IMR-90 (cell line): ENCODE results near the gene PTPRG. TPM values are rescaled to one million over a fixed set of nuclear protein-coding genes. Genes with fewer than 3 reads are reported as not detected.

Experiments used
- ATAC-seq: fragments of 200-7000 bp; cut with Tn5 transposase; 2 replicates; pipeline ENCODE4 v1.9.1; 2020; ENCODE audit warnings: low read depth, mild to moderate bottlenecking, moderate library complexity
- BruUV-seq: library from RNA; stranded (reverse); fragments of 400-500 nt; replicated peaks from 2 replicates; lab custom pipeline; 2021; lab: Mats Ljungman, UMichigan
- CTCF ChIA-PET: fragments of 300-600 bp; formaldehyde crosslinking; extraction: SDS; loops from one replicate; lab custom pipeline; 2021; ENCODE audit warnings: antibody characterized with exemption; lab: Yijun Ruan, JAX
- POLR2A ChIA-PET: fragments of 300-600 bp; sonication (Branson Sonifier 250); formaldehyde crosslinking; loops from one replicate; lab custom pipeline; 2022; ENCODE audit warnings: antibody characterized with exemption; ENCODE audit not compliant: unreplicated experiment; lab: Charles Lee
- DNase-seq: peaks from one replicate; pipeline ENCODE4 v3.0.0; 2013
- H2AFZ ChIP-seq: replicated peaks from 2 replicates; pipeline ENCODE3; 2013; ENCODE audit warnings: low read length, mild to moderate bottlenecking; ENCODE audit not compliant: poor library complexity
- H2AK5ac ChIP-seq: 2 replicates; pipeline ENCODE4 v1.6.1; 2013; ENCODE audit warnings: low read depth, low read length, inconsistent platforms
- H2AK9ac ChIP-seq: replicated peaks from 2 replicates; pipeline ENCODE3; 2013; ENCODE audit warnings: mild to moderate bottlenecking, low read depth, low read length, moderate library complexity; ENCODE audit not compliant: poor library complexity
- H2BK120ac ChIP-seq: 2 replicates; pipeline ENCODE4 v1.6.1; 2013; ENCODE audit warnings: low read depth, low read length, inconsistent platforms
- H2BK15ac ChIP-seq: 3 replicates; pipeline ENCODE4 v1.6.1; 2013; ENCODE audit warnings: low read depth, low read length, inconsistent platforms
- H2BK20ac ChIP-seq: 2 replicates; pipeline ENCODE4 v1.6.1; 2013; ENCODE audit warnings: low read depth, mild to moderate bottlenecking, inconsistent platforms, low read length, moderate library complexity
- H2BK5ac ChIP-seq: 2 replicates; pipeline ENCODE4 v1.6.1; 2013; ENCODE audit warnings: mild to moderate bottlenecking, low read depth, low read length, inconsistent platforms; ENCODE audit not compliant: poor library complexity, severe bottlenecking
- H3K14ac ChIP-seq: replicated peaks from 2 replicates; pipeline ENCODE4 v1.6.1; 2013; ENCODE audit warnings: low read depth, low read length, inconsistent platforms
- H3K18ac ChIP-seq: 2 replicates; pipeline ENCODE4 v1.6.1; 2013; ENCODE audit warnings: low read depth, low read length, control low read depth
- H3K23ac ChIP-seq: 2 replicates; pipeline ENCODE4 v1.6.1; 2013; ENCODE audit warnings: low read depth, low read length, inconsistent platforms
- H3K27ac ChIP-seq: 2 replicates; pipeline ENCODE4 v1.5.1; 2013; ENCODE audit warnings: mild to moderate bottlenecking, control low read depth, low read length; ENCODE audit not compliant: insufficient read depth
- H3K27me3 ChIP-seq: 2 replicates; pipeline ENCODE4 v1.6.1; 2013; ENCODE audit warnings: low read length; ENCODE audit not compliant: control insufficient read depth, insufficient read depth
- H3K36me3 ChIP-seq: 2 replicates; pipeline ENCODE4 v1.6.1; 2013; ENCODE audit warnings: low read length, mixed read lengths; ENCODE audit not compliant: control insufficient read depth, insufficient read depth
- H3K4ac ChIP-seq: 2 replicates; pipeline ENCODE4 v1.6.1; 2013; ENCODE audit warnings: low read depth, low read length, inconsistent platforms
- H3K4me1 ChIP-seq: 2 replicates; pipeline ENCODE4 v1.6.1; 2013; ENCODE audit warnings: low read length, mixed read lengths; ENCODE audit not compliant: control insufficient read depth, insufficient read depth
- H3K4me2 ChIP-seq: 2 replicates; pipeline ENCODE4 v1.6.1; 2013; ENCODE audit warnings: low read depth, mild to moderate bottlenecking, control low read depth, low read length, moderate library complexity
- H3K4me3 ChIP-seq: 2 replicates; pipeline ENCODE4 v1.5.1; 2013; ENCODE audit warnings: low read depth, mild to moderate bottlenecking, control low read depth, low read length, moderate library complexity; ENCODE audit not compliant: insufficient read depth
- H3K56ac ChIP-seq: 2 replicates; pipeline ENCODE4 v1.6.1; 2013; ENCODE audit warnings: low read length, inconsistent platforms; ENCODE audit not compliant: insufficient read depth; ENCODE audit errors: extremely low read depth
- H3K79me1 ChIP-seq, 2 experiments: 2 replicates each; pipeline ENCODE4 v1.6.1; 2013; ENCODE audit warnings: low read length in 2 of 2, inconsistent platforms in 1 of 2, low read depth in 1 of 2
- H3K9ac ChIP-seq: 2 replicates; pipeline ENCODE4 v1.6.1; 2013; ENCODE audit warnings: low read depth, low read length, control low read depth
- H3K9me1 ChIP-seq: 2 replicates; pipeline ENCODE4 v1.6.1; 2013; ENCODE audit warnings: low read length, inconsistent platforms; ENCODE audit not compliant: insufficient read depth
- H3K9me3 ChIP-seq: 2 replicates; pipeline ENCODE4 v1.6.1; 2013; ENCODE audit warnings: low read length; ENCODE audit not compliant: control insufficient read depth, insufficient read depth
- H4K20me1 ChIP-seq: 2 replicates; pipeline ENCODE4 v1.6.1; 2013; ENCODE audit warnings: low read length, inconsistent platforms; ENCODE audit not compliant: insufficient read depth
- H4K5ac ChIP-seq: 2 replicates; pipeline ENCODE4 v1.6.1; 2013; ENCODE audit warnings: mild to moderate bottlenecking, low read depth, low read length, control low read depth
- H4K8ac ChIP-seq, 2 experiments: 2 replicates each; pipeline ENCODE4 v1.6.1; 2013; ENCODE audit warnings: low read depth in 2 of 2, low read length in 2 of 2, control low read depth in 1 of 2, inconsistent platforms in 1 of 2
- H4K91ac ChIP-seq: 2 replicates; pipeline ENCODE4 v1.6.1; 2013; ENCODE audit warnings: low read depth, low read length, inconsistent platforms; ENCODE audit not compliant: insufficient read depth
- CHD1 ChIP-seq: IDR thresholded peaks from 2 replicates; pipeline ENCODE4 v1.6.1; 2012; ENCODE audit warnings: low read depth, low read length, improper control_type of control experiment
- MAFK ChIP-seq: IDR thresholded peaks from 2 replicates; pipeline ENCODE4 v1.6.1; 2012; ENCODE audit warnings: low read depth, low read length, improper control_type of control experiment
- WGBS, 2 experiments: methylation state at CpG; one replicate each; pipeline versions ENCODE4 v1.1.5 to v1.1.7; 2013; ENCODE audit warnings: missing lambda C conversion rate in 2 of 2; ENCODE audit not compliant: insufficient read length in 1 of 2; ENCODE audit errors: extremely low coverage in 2 of 2; 5-methylcytosine and 5-hydroxymethylcytosine counted together
- dilution Hi-C: fragments of 300-500 bp; cut with HindIII; formaldehyde crosslinking; loops from one replicate; pipeline ENCODE4 v1.14.3; 2018; ENCODE audit warnings: low sequenced_read_pairs; ENCODE audit not compliant: unreplicated experiment
- in situ Hi-C: fragments of 300-500 bp; cut with MboI; formaldehyde crosslinking; loops from 3 replicates; pipeline ENCODE4 v1.14.3; 2019; ENCODE audit warnings: low sequenced_read_pairs, inconsistent platforms, mixed read lengths
- intact Hi-C: fragments of 100-400 bp; cut with micrococcal nuclease; formaldehyde crosslinking; loops from 2 replicates; pipeline ENCODE4 v1.10.0; 2022
- polyA plus RNA-seq, 3 experiments: library from polyadenylated mRNA; depleted of rRNA; stranded (reverse); fragments of >200 nt; gene quantifications; 2 replicates each; pipeline ENCODE4 v1.2.3, GENCODE V29; 2012; ENCODE audit warnings: low replicate concordance in 1 of 3
- total RNA-seq: library from RNA; depleted of rRNA; stranded (reverse); fragments of >200 nt; gene quantifications from 2 replicates; pipeline ENCODE4 v1.2.3, GENCODE V29; 2012

PTPRG gene
- total and polyA plus RNA-seq, 2 of the 4 experiments (the other 2 are of a cell fraction): 7.7 to 31.0 TPM

DNA sequence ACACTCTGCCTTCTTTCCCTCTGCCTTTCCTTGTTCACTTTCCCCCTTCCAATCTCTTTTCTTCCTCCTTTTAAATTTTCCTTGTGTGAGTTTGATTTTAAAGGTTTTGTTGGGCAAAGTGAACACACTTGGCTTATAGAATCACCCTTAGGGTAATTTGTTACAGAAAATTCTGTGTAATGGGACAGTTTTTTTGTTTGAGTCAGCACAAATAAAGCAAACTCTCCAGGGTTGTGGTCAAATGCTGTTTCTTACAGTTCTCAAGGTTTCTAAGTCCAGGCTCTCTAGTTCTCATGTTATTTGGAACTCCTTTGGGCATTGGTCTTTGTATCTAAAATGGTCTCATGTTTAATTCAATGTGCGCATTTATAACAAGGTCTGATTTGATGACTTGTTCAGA is 307.1 kb downstream of the PTPRG start:
- no peak overlapping the region for H2AK5ac ChIP-seq
- no peak overlapping the region for H3K14ac ChIP-seq
- no peaks in the 10 kb centered on the region for H3K36me3 ChIP-seq
- H3K18ac ChIP-seq: no peak overlapping the region
- no peaks in the 10 kb centered on the region for H3K9me3 ChIP-seq
- no peak overlapping the region for H2BK20ac ChIP-seq
- CTCF ChIA-PET: no interaction called here
- DNase-seq: no peak
- TF ChIP-seq MAFK: peak; percentile 82
- no peak for TF ChIP-seq CHD1
- no peak overlapping the region for H4K91ac ChIP-seq
- no peak overlapping the region for H3K4me2 ChIP-seq
- H3K9me1 ChIP-seq: 0 out of 2 replicates have a peak, but pooled peaks cover 5% of the 10 kb centered on the region
- H3K23ac ChIP-seq: no peak overlapping the region
- no CpG with 5 or more reads among the region's 1 CpG for WGBS, 2 experiments
- no peak overlapping the region for H2BK15ac ChIP-seq
- no peak overlapping the region for H2AK9ac ChIP-seq
- no peak overlapping the region for H2BK5ac ChIP-seq
- H3K4me1 ChIP-seq: 0 out of 2 replicates have a peak, but pooled peaks cover 2% of the 10 kb centered on the region
- peaks cover 17% of the 10 kb centered on the region; the same call in 1 of the 2 replicates for H4K20me1 ChIP-seq
- no peak overlapping the region for H3K56ac ChIP-seq
- intact Hi-C loops (no loop called here), in situ Hi-C loops (no loop called here), dilution Hi-C loops (no loop called here)
- no peak overlapping the region for H3K9ac ChIP-seq
- H4K8ac ChIP-seq: no peak overlapping the region
- no peak overlapping the region for H3K27ac ChIP-seq
- H3K4ac ChIP-seq: no peak overlapping the region
- H3K79me1 ChIP-seq: peaks cover 13 to 45% of the 10 kb centered on the region in 2 experiments
- H4K5ac ChIP-seq: no peak overlapping the region
- POLR2A ChIA-PET: no interaction called here
- no peak overlapping the region for H3K4me3 ChIP-seq
- no peak overlapping the region for H2AFZ ChIP-seq
- no peaks in the 10 kb centered on the region for H3K27me3 ChIP-seq
- ATAC-seq: no peak
- no peak overlapping the region for H2BK120ac ChIP-seq
- BruUV-seq: no TSS peak
